KBM-7 (cell line): ENCODE results near the gene ELP1.
"Not testable (repeated sequence)": the region's sequence is repeated elsewhere in the genome, so short reads cannot be mapped to it uniquely, and the experiment has no call there.

Source experiments
- DNase-seq: peaks from one replicate; pipeline ENCODE4 v3.0.0-alpha.2; 2015
- in situ Hi-C: fragments of 300-500 bp; cut with MboI; formaldehyde crosslinking; loops from 2 replicates; pipeline ENCODE4 v1.14.3; 2020; ENCODE audit warnings: low sequenced_read_pairs, low pct_unique_long_range_greater_than_20kb, mixed read lengths

Gene ELP1

DNA sequence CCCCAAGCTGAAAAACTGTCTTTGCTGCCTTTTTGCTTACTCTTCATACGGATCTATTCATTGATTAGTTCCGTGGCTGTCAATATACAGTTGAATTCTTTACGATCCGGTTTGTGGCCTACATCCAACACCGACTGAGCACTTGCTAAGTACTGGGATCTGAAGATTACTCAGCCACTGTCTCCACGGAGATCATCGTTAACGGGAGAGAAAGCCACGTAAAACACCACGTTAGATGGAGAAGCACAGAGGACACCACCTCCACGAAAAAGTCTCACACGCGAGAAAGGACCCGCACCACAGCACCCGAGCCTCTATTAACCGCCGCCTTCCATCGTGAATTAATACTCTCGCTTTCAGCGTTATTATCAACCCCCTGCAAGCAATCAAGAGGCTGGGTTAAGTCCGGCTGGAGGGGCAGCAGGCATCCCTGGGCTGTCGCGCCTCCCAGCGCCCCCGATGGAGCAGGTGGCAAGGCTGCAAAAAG is 650 bp downstream of the ELP1 start:
- DNase-seq: no peak
- in situ Hi-C loops: no loop called here

DNA sequence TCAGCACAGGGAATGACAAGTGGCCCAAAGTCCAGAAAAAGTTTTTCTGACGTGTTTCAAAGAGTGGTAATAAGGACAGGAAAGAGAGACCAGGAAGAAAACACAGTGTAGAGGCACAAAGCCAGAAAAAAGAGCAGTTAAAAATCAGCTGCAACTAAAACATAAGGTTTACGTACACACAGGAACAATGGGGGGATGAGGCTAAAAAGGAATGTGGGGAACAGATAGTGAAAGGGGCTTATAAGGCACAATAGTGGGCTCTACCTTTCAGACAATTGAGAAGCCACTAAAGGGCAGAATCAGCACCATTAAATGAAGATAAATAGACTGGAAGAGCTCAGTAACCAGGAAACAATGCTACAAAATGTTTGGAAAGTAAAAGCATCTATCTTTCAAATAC is 5.5 kb downstream of the ELP1 start:
- DNase-seq: no peak
- in situ Hi-C loops: no loop called here

GRCh38 chr9:108924466-108924865 is 9.5 kb downstream of the ELP1 start:
- DNase-seq: no peak

GRCh38 chr9:108921200-108921599 is 12.7 kb downstream of the ELP1 start:
- in situ Hi-C loops: no loop called here
- no peak for DNase-seq

More at GRCh38 chr9:108924466-108924865, 9.5 kb downstream of the ELP1 start:
- in situ Hi-C loops: no loop called here

DNA sequence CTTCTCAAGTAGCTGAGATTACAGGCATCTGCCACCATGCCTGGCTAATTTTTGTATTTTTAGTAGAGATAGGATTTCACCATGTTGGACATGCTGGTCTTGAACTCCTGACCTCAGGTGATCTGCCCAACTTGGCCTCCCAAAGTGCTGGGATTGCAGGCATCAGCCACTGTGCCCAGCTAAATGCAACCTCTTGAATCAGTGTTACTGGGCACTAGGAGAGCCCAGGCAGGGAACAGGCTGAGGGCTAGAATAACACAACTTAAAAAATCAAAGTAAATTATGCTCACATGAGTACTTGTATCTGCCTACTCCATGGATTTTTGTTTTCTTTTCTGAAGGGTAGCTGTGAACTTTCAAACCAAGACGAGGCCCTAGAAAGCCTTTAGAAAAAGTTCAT is 13.5 kb downstream of the ELP1 start:
- DNase-seq, in situ Hi-C loops: not testable (repeated sequence)

GRCh38 chr9:108919517-108919916 is 14.4 kb downstream of the ELP1 start:
- DNase-seq: no peak
- in situ Hi-C loops: no loop called here

GRCh38 chr9:108913391-108913790 is 20.5 kb downstream of the ELP1 start:
- in situ Hi-C loops: no loop called here
- no peak for DNase-seq

- in situ Hi-C loops: no loop called here
- DNase-seq: no peak
Observed at GRCh38 chr9:108911820-108912219, 22.1 kb downstream of the ELP1 start.

GRCh38 chr9:108910914-108911313 is 23.0 kb downstream of the ELP1 start:
- DNase-seq: no peak
- in situ Hi-C loops: no loop called here

GRCh38 chr9:108910402-108910801 is 23.5 kb downstream of the ELP1 start:
- DNase-seq: no peak
- in situ Hi-C loops: no loop called here

GRCh38 chr9:108905494-108905893 is 28.4 kb downstream of the ELP1 start:
- no peak for DNase-seq
- in situ Hi-C loops: no loop called here

DNA sequence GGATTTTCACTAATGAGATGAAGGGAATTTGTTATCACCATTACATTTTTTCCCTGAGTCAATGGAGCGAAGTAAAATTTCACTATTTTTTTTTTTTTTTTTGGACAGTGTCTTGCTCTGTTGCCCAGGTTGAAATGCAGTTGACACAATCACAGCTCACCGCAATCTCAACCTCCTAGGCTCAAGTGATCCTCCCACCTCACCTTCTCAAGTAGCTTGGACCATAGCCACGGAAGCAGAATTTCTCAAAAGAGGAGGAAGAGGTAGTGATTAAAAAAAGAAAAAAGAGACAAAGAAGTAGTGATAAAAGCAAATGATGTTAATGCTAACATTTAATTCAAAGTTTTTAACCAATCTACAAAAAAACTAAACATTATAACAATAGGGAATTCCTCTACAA is 29.8 kb downstream of the ELP1 start:
- in situ Hi-C loops: no loop called here
- no peak for DNase-seq

DNA sequence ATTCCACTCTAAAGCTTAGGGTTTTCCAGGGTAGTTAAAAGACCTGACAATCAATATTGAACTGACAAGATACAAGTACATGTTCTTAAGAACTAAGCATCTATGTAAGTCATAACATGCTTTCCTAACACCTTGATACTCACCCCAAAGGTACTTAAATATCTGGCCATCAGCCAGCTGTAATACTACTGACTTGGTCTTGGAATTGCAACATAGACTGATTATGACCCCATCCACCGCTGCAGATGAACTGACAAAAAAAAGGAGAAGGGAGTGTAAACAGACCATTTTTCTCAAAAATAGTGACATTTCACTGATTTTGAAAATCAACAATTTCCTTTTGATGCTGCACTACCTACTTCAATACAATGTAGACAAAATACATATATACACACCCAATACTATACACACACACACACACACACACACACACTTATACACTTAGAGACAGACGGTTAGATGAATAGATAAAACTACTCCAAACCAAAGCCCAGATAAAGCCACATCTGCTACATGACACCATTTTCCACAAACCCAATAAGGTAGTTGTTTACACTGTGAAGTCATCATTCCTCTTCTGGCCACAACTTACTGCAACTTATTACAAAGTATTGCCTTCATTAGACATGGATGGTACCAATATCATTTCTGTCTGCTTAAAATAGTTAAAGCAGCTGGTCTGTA is 30.4 kb downstream of the ELP1 start:
- in situ Hi-C loops: no loop called here
- DNase-seq: no peak

DNA sequence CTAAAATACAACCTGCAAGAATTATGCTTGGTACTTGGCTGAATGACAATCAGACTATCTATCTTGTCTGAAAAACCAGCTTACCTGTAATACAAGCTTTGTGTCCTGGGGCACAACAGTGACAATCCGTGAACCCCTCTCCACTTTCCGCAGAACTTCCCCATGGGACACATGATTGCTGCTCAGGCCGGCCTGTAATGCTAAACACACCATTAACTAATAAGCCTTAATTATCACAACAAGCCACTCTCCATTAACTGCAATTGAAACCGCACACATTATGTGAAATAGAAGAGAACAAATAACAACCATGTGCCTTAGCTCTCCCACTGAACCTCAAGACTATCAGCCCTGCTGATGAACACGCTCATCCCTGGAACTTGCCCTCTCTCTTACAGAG is 33.7 kb downstream of the ELP1 start:
- DNase-seq: no peak
- in situ Hi-C loops: no loop called here

DNA sequence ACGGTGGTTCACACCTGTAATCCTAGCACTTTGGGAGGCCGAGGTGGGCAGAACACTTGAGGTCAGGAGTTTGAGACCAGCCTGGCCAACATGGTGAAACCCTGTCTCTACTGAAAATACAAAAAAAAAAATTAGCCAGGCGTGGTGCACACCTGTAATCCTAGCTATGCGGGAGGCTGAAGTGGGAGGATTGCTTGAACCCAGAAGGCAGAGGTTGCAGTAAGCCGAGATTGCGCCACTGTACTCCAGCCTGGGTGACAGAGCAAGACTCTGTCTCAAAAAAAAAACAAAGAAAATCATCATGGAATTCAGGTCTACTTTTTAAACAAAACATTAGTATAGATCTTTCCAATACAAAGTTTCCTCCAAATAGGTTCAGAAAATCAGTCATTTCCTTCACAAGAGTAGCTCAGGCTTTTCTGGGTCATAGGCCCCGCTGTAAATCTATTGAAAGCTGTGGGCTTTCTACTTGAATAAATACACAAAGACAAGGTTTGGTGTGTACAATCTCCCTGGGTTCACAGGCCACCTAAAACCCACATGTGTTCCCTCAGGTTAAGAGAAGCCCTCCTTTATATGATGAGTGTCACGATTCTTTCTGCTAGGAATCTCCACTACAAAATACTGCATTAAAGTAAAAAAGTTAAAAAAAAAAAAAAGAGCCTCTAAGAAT is 34.8 kb downstream of the ELP1 start:
- DNase-seq, in situ Hi-C loops: not testable (repeated sequence)

DNA sequence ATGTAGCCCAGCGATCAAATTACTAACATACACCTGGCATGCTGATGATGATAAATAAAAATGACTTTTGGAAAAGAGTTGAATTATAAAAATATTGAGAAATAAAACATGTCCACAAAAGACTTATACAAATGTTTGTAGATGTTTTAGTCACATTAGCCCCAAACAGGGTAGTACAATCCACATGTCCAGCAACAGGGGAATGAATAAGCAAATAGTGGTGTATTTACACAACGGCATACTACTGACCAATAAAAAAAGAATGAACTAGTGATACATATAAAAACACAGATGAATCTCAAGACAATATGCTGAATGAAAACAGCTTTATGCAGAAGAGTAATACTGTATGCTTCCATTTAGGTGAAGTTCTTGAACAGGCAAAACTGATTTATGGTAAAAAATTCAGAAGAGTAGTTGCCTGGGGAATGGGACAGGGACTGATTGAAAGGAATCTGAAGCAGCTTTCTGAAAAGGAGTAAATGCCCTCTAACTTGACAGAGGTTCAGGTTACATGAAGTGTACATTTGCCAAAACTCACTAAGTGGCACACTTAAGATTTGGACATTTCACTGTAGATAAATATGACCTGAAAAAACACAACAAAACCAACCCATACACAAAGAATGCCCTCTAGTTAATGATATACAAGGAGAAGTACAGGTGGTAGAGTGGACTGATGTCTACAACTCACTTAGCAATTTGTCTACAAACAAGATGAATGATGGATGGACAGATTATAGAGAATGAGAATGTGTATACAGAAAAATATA is 36.4 kb downstream of the ELP1 start:
- DNase-seq: no peak
- in situ Hi-C loops: no loop called here

DNA sequence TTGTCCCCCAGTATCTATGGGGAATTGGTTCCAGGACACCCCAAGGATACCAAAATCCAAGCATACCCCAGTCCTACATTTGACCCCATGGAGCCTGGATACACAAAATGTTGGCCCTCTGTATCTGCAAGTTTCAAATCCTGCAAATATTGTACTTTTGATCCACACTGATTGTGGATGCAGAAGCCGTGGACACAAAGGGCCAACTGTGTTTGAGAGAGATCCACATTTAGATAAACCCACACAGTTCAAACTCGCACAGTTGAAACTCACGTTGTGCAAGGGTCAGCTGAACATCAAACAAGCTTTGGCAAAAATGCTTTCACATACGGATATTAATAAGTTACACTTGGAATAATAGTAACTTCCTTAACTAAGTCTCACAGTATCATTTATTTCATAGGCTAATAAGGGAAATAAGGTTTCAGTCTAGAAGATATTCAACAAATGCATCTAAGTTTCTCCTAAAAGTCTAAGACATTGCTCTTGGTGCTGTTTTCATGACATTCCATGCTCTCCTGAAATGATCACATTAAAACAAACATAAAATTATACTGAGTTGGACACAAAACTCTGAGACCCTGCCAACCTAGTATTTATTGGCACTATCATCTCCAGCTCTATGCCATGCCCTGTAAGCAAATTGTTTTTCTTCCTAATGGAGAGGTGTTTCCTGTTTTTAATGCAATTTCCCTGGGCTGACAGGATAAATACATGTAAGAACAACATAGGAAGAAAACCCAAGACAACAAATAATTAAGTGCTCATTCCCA is 39.5 kb downstream of the ELP1 start:
- DNase-seq: no peak
- in situ Hi-C loops: no loop called here

DNA sequence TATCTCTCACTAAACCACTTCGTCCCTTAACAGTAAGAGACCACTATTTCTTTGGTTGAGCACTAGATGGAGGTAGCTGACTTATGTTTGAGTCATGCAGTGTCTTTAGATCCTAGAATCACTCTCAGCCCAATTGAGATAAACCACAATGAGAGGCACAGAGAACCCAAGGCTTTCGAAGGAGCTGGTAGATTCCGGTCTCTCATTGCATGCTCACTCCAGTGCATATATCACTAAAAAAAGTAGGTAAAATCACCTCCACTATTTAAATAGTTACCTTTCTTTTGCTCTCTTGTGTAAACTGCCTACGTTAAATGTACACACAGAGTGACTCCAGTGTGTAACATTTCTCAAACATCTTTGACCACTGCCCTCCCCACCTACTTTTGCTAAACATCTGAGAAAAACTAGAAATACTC is 44.3 kb downstream of the ELP1 start:
- in situ Hi-C loops: no loop called here
- DNase-seq: no peak

DNA sequence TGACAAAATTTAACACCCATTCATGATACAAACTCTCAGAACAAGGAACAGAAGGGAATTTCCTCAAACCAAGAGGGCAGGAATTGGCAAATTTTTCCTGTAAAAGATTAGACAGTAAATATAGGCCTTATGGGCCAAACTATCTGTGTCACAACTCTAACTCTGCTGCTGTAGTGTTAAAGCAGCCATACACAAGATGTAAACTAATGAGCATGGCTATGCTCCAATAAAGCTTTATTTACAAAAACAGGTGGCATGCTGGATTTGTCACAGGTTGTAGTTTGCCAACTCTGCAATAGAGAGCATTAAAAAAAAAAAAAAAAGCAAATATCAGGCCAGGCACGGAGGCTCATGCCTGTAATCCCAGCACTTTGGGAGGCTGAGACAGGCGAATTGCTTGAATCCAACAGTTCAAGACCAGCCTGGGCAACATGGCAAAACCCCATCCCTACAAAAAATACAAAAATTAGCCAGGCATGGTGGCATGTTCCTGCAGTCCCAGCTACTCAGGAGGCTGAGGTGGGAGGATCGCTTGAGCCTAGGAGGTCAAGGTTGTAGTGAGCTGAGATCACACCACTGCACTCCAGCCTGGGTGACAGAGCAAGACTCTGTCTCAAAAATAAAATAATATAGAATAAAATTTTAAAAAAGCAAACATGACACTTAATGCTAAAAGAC is 47.2 kb downstream of the ELP1 start:
- in situ Hi-C loops, DNase-seq: not testable (repeated sequence)
